CD4-positive, alpha-beta T cell treated with Interferon alpha-2 for 1 hour (primary cell): ENCODE measurements around the gene PNCK.
"Not testable (repeated sequence)": the region's sequence is repeated elsewhere in the genome, so short reads cannot be mapped to it uniquely, and the experiment has no call there.

Experiments used
- DNase-seq, 2 donors: peaks; one replicate each; pipeline ENCODE4 v3.0.0-alpha.2; 2020 to 2022

PNCK gene

GRCh38 chrX:153673428-153674218, at the start of gene PNCK:
Gene PNCK (minus strand): TSS chrX:153673813. CDS start chrX:153673076, 737 bp downstream.
- DNase-seq, result no peak

- no peak for DNase-seq
Measured at GRCh38 chrX:153722704-153723350, 49.2 kb upstream of the PNCK start.

DNA sequence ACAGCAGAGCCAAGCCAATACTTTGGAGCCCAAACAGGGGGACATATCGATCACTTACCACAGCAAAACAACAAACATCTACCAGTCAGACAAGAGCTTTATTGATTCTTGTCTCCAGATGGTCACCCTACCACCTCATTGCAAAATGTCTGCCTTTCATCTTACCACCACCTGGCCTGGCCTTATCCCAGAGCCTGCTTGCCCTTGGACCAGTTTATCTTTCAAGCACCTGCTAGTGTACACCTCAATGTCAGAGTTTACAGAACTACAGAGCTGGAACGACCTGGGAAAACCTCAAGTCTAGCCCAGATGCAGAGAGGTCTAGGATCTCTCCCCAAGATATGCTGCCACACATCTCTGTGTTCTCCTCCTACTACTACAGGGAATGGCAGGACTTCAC, 46.1 kb upstream of the PNCK start:
- no peak for DNase-seq

GRCh38 chrX:153719238-153719637, 45.6 kb upstream of the PNCK start:
- no peak for DNase-seq

- DNase-seq, result no peak
Measured at GRCh38 chrX:153717445-153717844, 43.8 kb upstream of the PNCK start.

DNA sequence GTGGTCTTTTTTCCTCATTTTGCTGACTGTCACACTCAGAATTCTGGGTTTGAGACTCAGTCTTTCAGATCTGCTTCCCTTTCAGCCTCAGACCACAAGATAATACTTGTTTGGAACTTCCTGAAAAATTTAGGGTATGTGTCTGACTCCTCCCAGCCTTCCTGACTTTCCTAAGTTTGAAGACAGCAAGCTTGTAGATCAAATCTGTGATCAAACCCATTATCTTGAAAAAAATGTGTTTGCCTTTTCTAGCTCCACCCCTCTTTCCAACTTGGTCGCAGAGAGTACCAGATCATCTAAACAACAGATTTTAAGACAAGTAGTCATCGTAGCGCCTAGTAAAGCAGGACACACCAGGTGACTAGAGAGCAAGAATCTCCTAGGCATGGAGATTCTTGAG, 40.6 kb upstream of the PNCK start:
- no peak for DNase-seq

GRCh38 chrX:153709726-153710674, 36.4 kb upstream of the PNCK start:
- no peak for DNase-seq

- DNase-seq, result peak; percentile 38 to 49
Measured at GRCh38 chrX:153708415-153708814, 34.8 kb upstream of the PNCK start.

- DNase-seq, result no peak
Measured at GRCh38 chrX:153707406-153707805, 33.8 kb upstream of the PNCK start.

DNA sequence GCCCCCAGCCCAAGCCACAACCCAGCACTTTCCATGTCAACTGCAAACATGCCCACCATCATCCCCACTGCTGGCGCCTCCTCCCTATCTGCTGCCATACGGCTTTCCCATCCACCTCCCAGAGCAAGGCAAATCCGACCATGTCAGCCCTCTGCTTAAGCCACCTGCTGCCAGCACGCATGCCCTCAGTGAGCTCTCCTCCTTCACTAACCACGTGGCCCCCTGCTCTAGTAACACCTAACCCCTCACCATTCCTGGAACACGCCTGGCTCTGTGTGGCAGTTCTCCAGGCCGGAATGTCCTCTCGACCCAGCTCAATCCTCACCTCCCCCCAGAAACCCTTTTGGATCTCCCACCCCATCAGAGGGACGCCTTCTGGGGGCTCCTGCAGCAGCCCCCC, 33.2 kb upstream of the PNCK start:
- no peak for DNase-seq

DNA sequence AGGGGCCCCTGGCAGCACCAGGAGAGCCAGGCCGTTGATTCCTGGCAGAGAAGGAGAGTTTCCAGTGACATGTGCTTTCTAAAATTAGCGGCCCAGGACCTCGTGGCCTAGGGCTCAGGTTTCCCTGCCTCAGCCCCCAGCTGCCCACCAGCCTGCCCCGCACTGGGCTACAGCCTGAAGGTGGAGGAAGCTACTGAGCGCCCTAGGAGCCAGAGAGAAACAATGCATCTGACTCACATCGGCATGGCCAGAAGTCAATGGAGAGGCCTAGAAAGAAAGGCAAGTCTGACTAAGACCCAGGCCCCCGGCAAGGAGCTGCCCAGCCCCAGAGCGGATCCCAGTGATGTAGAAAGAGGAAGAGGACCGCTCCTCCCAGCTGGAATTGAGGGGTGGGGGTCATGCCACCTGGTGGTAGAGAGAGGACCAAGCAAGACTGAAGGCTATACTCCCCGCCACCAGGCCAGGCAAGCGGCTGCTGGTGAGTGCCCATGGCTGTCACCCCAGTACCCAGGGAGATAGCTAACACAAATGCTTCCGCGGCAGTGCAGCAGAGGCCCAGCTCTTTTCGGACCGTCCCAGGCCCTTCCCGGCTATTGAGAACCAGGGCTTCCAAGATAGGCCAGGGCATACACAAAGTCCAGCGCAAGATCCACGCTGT, 31.9 kb upstream of the PNCK start:
- DNase-seq, result not testable (repeated sequence)

DNA sequence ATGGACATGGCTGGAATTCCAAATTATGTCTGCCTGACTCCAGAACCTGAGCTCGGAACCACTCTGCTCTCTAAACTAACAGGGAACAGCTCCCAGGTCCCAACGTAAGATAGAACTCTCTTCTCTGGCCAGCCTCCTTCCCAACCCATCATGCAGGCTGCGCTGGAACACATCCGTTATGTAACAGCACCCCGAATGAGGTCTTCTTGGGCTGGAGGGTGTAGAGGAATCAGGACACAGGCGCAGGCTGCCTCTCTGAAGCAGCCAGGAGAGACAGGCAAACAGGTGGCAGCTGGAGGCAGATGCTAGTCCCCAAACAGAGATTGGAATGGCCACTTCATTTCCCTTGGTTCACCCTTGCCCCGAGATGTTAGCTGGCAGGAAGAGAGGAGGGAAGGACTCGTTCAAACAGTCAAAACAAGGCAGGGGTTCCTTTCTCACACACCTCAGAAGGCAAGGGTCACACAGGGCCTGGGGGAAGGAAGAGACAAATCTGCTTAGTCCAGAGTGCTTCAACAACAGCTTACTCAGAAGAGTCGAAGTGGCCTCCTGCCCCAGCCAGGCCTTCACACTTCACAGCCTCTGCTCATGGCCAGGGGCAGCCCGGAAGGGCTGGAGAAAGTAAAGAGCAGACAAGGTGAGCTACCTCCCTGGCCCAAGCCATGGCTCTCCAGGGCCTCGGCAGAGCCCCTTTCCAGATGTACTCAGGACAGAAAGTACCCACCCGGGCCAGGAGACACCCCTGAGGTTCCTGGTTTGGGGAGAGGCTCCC, 31.2 kb upstream of the PNCK start:
- DNase-seq, result not testable (repeated sequence)

DNA sequence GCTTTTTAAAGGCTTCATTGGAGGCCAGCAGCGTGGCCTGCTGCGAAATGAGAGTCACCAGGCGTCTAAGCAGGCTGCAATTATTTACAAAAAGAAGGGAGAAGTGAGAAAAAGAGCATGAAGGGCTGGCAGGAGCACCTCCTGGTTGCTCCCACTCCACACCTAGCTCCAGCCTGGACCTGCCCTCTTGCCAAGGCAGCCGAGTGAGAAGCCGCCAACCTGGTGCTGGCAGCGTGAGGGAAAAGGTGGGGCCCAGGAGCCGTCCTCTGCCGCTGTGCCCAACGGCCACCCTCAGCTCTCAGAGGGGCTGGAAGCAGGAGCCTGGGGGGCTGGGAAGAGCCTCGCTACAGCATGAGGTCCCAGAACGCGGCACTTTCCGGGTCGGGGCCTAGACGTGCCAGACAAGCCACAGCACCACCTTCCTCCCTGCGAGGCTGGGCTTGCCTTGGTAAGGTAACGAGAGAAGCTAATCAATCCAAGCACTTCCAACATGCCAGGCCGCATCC, 30.5 kb upstream of the PNCK start:
- DNase-seq, result no peak

- no peak for DNase-seq
Measured at GRCh38 chrX:153703036-153703370, 29.4 kb upstream of the PNCK start.

DNA sequence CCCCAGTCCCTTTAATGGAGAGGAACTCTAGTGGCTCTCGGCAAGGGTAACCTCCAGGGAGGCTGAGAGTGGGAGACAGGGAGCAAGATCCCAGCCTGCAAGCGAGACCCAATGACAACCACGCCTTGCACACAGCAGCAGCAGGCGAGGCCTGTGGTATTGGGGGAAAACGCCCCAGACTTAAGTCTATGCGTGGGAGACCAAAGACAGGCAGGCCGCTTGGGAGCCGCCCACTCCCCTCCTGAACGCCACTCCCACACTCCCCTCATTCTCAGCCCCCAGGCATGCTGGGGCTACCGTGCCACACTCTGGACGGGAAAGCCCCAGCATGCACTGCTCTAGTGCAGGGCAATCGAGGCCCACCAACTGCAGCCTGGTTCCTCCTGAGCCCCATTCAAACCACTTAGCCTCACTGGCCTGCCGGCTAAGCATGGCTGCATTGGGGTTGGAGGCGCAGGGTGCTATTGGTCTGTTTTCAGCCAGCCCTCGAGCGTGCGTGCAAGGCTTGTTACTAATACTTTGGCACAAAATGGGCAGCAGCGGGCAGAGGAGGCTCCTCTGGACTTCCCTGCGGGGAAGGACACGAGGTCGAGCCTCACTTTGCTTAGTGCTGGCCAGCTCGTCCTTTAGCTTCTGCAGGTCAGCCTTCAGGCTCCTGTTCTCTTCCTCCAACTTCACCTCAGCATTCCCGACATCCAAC, 28.9 kb upstream of the PNCK start:
- no peak for DNase-seq

DNA sequence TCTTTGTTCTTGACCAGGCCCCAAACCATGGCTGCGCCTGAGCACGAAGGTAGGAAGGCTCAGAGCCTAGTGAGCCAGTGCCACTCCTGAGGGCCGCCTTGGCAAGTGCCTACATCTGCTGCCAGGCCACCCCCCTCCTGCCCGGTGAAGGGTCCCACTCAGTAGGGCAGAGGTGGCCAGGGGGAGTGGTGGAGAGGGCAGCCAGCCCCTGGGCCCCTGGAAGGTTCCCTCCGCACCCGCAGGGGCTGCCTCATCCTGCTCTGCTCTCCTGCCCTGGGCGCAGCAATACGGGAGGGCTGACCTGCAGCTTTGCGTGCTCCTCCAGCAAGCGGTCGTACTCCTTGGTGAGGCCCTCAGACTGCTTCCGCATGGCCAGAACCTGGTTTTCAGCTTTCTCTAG, 28.1 kb upstream of the PNCK start:
- DNase-seq, result no peak

GRCh38 chrX:153700967-153701366, 27.4 kb upstream of the PNCK start:
- DNase-seq, result no peak

DNA sequence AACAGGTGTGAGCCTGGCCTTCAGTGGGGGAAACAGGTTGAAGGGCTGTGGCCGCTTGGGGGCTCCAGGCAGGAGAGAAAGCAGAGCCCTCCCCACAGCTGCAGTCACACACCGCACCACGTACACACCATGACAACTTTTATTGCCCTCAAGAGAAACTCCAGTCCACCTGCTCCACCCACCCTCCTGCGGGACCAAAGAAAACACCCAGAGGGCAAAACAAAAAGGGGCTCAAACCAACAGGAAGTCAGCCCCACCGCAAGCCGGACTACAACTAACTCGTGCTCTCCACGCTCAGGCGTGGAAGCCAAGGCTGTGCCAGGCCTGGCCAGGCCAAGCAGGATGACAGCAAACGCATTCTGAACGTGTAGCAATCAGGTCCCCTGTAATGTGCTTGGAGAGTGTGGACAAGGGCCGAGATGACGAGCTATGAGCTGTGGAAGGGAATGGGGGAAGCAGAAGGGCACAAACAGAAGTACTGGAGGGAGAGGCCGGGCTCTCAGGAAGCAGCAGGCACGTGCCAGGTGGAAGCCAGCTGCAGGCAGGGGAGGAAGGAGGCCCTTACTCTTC, 26.8 kb upstream of the PNCK start:
- no peak for DNase-seq

GRCh38 chrX:153699784-153700371, 26.3 kb upstream of the PNCK start:
- not testable (repeated sequence) for DNase-seq

DNA sequence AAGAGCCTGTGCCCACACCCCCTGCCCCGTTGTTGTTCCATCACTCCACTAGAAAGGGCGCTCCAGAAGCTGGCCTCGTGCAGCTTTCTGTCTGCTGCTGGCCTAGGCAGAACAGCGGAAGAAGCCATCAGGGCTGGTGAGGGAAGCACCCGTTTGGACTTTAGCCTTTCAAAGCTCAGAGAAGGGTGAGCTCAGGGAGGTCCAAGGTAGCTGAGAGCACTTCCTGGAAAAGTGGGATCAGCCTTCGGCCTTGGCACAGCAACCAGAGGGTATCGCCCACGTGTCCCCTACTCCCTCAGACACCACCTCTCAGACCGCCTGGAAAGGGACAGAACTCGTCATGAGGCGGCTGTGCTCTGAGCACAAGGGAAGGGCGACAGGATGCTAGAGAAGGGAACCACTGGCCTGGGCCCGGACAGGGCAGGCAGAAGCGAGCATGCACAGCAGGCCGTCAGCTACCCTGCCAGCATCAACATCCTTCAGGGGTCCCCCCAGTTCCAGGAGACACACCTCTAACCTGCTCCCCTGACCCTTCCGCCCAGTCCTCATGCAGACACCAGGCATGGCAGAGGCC, 25.7 kb upstream of the PNCK start:
- DNase-seq, result not testable (repeated sequence)
